SIG-M5 (cell line): ENCODE measurements around the gene GAB2.
A peak's percentile ranks its signal among the peaks of the same experiment; 100 is the strongest.

Experiments
- DNase-seq: peaks from one replicate; lab custom pipeline; 2025; lab: John Stamatoyannopoulos, UW

The GAB2 gene

GRCh38 chr11:78428266-78428636 is 10.6 kb upstream of the GAB2 start:
- no peak for DNase-seq

GRCh38 chr11:78427615-78428265 is 10.1 kb upstream of the GAB2 start:
- DNase-seq, result no peak

DNA sequence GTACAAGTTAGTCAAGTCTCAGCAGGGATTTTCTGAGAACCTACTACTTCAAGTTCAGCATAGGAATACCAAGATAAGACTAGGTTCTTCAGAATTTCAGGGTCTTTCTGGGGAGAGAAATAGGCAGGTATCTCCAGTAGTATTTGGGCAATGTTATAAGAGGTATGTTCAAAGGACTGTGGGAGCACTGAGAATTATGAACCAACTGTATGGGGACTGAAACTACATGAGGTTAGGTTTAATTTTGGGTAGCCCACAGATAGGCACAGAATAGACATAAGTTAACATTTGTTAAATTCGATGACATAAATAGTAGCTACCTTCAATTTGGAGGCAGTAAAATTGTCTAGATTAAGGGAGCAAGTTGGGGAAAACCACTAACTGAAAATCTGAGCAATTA is 9.2 kb upstream of the GAB2 start:
- DNase-seq, result no peak

DNA sequence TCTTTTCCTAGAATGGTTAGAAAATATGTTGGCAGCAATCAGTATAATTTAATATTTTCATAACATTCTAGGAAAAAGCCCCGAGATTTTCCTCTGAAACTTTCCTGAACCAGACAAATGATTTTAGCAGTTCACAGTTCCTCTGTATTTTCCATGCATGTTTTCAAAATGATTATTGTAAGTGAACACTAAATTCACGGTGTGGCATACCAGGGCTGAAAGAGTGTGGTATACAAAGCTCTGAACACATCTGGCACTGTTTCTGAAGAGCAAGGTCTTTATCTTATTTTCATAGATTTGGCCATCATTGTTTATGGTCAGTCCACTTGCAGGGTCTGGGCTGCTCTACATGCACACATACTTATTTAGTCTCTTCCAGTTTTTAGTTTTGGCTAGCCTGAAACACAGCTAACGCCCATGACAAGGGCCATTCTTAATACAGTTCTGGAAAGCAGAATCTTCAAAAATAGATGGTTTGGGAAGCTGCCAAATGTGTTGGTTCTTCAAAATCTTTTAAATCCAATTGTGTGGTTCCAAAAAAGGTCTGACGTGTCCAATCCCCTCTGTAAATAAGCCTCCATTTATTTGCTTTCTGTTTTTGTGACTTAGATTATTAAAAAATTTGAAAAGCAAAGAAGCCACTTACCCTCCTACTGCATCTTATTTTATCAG is 7.9 kb upstream of the GAB2 start:
- no peak for DNase-seq

DNA sequence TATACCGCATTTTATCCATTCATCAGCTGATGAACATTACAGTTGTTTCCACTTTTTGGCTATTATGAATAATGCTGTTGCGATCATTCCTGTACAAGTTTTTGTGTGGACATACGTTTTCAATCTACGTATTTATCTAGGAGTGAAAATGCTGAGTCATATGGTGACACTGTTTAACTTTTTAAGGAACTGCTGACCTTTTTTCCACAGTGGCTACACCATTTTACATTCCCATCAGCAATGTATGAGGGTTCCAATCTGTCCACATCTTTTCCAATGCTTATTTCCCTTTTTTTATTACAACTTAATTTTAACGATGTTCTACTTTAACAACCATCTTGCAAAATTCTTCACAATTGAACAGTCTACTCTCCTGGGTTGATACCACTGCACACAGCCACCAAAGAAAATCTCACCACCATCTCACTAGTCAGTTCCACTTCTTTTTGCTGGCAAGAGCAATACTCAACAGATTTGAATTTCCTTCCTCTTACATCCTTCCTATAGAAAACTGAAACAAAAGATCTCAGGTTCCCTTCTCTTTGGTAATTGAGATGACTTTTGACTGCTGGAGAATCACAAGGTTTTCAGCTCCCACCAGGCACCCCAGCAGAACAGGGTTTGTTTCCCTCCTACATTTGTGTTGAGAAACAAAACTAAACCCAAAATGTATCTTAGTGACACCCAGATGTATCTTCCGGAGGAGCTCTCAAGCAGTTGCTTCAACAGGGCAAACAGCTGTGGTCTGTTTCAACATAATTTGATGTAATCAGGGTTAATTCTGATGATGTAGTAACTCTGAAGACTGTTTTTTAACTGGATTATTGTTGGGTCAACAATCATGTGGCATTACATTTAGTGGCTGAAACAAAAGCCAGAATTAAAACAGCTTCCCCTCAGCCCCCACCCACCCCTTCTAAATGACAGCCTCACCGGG is 7.0 kb upstream of the GAB2 start:
- peak; percentile 68 for DNase-seq

GRCh38 chr11:78423241-78423640 is 5.6 kb upstream of the GAB2 start:
- DNase-seq, result no peak

- DNase-seq, result no peak
These were observed 3.2 kb upstream of the GAB2 start for GRCh38 chr11:78420796-78421209.

GRCh38 chr11:78420255-78420764 is 2.7 kb upstream of the GAB2 start:
- DNase-seq, result no peak

- DNase-seq, result no peak
These were observed 1.7 kb upstream of the GAB2 start for GRCh38 chr11:78419327-78419726.

- no peak for DNase-seq
These were observed 1.1 kb upstream of the GAB2 start for GRCh38 chr11:78418584-78419211.

- DNase-seq, result no peak
These were observed 416 bp upstream of the GAB2 start for GRCh38 chr11:78417888-78418583.

- DNase-seq, result peak; percentile 61
These were observed 1.1 kb downstream of the GAB2 start for GRCh38 chr11:78416285-78417174.

DNA sequence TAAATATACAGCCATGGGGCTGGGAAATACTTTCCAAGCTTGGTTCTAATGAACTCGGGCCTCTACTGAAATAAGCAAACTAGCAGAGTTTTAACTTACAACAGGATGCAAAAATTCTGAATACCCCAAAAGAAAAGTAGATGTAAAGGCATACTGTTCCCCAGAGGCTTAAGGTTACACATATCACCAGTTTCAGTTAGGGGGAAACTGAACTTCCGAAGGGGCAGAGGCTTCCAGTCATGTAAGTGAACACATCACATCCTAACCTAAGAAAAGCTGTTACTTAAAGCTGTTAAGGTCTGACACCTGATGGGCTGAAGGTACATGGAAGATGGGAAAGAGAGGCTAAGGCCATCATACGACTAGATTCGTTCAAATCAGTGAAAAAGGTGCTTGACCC is 2.3 kb downstream of the GAB2 start:
- DNase-seq, result no peak

- no peak for DNase-seq
These were observed 3.1 kb downstream of the GAB2 start for GRCh38 chr11:78414321-78415051.

DNA sequence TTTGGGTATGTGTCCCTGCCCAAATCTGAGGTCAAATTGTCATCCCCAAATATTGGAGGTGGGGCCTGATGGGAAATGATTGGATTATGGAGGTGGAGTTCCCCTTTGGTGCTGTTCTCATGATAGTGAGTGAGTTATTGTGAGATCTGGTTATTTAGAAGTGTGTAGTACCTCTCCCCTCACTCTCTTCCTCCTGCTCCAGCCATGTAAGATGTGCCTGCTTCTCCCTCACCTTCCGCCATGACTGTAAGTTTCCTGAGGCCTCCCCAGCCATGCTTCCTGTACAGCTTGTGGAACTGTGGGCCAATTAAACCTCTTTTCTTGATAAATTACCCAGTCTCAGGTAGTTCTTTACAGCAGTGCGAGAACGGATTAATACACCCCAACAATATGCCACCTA is 9.0 kb downstream of the GAB2 start:
- no peak for DNase-seq

DNA sequence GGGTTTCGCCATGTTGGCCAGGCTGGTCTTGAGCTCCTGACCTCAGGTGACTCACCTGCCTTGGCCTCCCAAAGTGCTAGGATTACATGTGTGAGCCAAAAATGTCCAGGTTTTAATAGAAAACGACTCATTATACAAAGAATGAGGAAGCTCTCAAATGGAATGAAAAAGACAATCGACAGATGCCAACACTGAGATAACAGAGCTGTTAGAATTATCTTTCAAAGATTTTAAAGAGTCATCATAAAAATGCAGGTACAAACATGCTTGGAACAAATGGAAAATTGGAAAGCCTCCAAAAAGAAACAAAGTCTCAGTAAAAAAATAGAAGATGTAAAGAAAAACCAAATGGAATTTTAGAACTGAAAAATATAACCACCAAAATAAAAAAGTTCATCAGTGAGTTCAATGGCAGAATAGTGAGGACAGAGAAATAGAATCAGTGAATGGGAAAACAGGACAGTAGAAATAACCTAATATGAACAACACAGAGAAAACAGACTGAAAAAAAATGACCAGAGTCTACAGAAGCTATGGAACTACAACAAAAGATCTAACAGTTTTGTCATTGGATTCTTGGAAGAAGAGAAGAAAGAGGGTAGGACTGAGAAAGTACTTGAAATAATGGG is 10.9 kb downstream of the GAB2 start:
- DNase-seq, result no peak

DNA sequence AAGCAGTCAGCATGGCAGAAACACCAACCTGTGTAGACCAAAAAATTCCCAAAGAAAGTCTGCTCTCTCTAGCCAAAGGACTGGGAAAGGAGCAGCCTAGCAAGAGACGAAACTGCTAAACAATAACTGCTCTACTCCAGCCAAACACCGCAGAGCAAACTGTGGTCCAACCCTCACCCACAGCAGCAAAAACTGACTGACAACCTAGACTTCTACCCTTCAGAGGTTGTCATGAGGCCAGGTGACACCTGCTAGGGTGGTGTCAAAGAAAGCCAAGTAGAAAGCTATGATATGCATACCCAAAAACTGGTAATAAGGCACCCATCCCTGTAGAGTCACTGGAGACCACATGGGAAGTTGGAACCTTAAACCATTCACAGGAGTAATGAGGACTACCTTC is 11.8 kb downstream of the GAB2 start:
- no peak for DNase-seq

DNA sequence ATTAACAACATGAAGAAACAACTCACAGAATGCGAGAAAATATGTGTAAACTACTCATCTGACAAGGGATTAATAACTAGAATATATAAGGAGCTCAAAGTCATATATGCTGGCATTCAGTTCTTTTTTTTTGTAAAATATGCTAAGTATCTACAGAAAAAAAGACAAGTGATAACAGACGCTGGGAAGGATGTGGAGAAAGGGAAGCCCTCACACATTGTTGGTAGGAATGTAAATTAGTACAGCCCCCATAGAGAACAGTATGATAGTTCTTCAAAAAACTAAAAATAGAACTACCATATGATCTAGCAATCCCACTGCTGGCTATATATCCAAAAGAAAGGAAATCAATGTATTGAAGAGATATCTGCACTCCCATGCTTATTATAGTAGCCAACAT is 13.8 kb downstream of the GAB2 start:
- no peak for DNase-seq

DNA sequence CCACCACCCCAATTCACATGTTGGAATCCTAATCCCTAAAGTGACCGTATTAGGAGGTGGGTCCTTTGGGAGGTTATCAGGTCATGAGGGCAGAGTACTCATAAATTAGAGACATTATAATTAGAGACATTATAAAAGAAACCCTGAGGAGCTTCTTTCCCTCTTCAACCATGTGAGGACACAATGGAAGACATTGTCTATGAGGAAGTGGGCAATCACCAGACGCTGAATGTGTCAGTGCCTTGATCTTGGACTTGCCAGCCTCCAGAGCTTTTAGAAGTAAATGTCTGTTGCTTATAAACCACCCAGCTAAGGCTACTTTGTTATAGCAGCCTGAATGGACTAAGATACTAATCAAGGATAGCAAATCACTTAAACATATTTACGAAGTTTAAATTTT is 14.8 kb downstream of the GAB2 start:
- DNase-seq, result no peak
